Hepatocyte (in vitro differentiated cells): ENCODE data around the gene PARD3B. TPM values are rescaled to one million over a fixed set of nuclear protein-coding genes. Genes with fewer than 3 reads are reported as not detected.

Source experiments
- DNase-seq: peaks from one replicate; pipeline ENCODE4 v3.0.0-alpha.2; 2016; ENCODE audit warnings: low spot score
- H2AFZ ChIP-seq: fragments of 200-600 bp; sonication (generic); 2 replicates; pipeline ENCODE4 v1.6.0; 2016; ENCODE audit warnings: antibody characterized with exemption, mild to moderate bottlenecking
- H3K27ac ChIP-seq: fragments of 200-600 bp; sonication (generic); 2 replicates; pipeline ENCODE4 v1.5.1; 2016; ENCODE audit warnings: mild to moderate bottlenecking
- H3K27me3 ChIP-seq: fragments of 200-600 bp; sonication (generic); 2 replicates; pipeline ENCODE4 v1.6.1; 2016
- H3K36me3 ChIP-seq: fragments of 200-600 bp; sonication (generic); replicated peaks from 2 replicates; pipeline ENCODE4 v1.5.1; 2016; ENCODE audit warnings: low read depth; ENCODE audit not compliant: insufficient read depth
- H3K4me1 ChIP-seq: fragments of 200-600 bp; sonication (generic); 2 replicates; pipeline ENCODE4 v1.5.1; 2016; ENCODE audit warnings: mild to moderate bottlenecking, moderate library complexity; ENCODE audit not compliant: insufficient read depth
- H3K4me2 ChIP-seq: fragments of 200-600 bp; sonication (generic); 2 replicates; pipeline ENCODE4 v1.6.0; 2016
- H3K4me3 ChIP-seq: fragments of 200-600 bp; sonication (generic); 2 replicates; pipeline ENCODE4 v1.5.1; 2016; ENCODE audit warnings: mild to moderate bottlenecking
- H3K79me2 ChIP-seq: fragments of 200-600 bp; sonication (generic); 2 replicates; pipeline ENCODE4 v1.6.0; 2017; ENCODE audit warnings: mild to moderate bottlenecking
- H3K9me2 ChIP-seq: fragments of 200-600 bp; sonication (generic); replicated peaks from 2 replicates; pipeline ENCODE4 v1.6.0; 2017; ENCODE audit warnings: mild to moderate bottlenecking; ENCODE audit not compliant: insufficient read depth
- H3K9me3 ChIP-seq: fragments of 200-600 bp; sonication (generic); 2 replicates; pipeline ENCODE4 v1.5.1; 2016; ENCODE audit warnings: low read depth, mild to moderate bottlenecking
- H4K20me1 ChIP-seq: fragments of 200-600 bp; sonication (generic); 2 replicates; pipeline ENCODE4 v1.6.0; 2016; ENCODE audit warnings: mild to moderate bottlenecking; ENCODE audit not compliant: insufficient read depth, poor library complexity, severe bottlenecking
- CTCF ChIP-seq: fragments of 200-600 bp; sonication (generic); IDR thresholded peaks from 2 replicates; pipeline ENCODE4 v1.5.1; 2016; ENCODE audit warnings: antibody characterized with exemption, mild to moderate bottlenecking; ENCODE audit not compliant: poor library complexity
- EZH2 ChIP-seq: fragments of 200-600 bp; sonication (generic); IDR thresholded peaks from 2 replicates; pipeline ENCODE4 v1.6.1; 2016; ENCODE audit warnings: antibody characterized with exemption, mild to moderate bottlenecking, borderline replicate concordance
- EZH2phosphoT487 ChIP-seq: fragments of 200-600 bp; sonication (generic); IDR thresholded peaks from one replicate; pipeline ENCODE4 v1.6.1; 2018; ENCODE audit warnings: antibody characterized with exemption, mild to moderate bottlenecking, low read depth, moderate library complexity; ENCODE audit not compliant: unreplicated experiment, severe bottlenecking
- WGBS: methylation state at CpG from one replicate; pipeline ENCODE4 v1.1.6; 2016; ENCODE audit warnings: low lambda C conversion rate; ENCODE audit errors: missing lambda C conversion rate; 5-methylcytosine and 5-hydroxymethylcytosine counted together
- polyA plus RNA-seq: library from polyadenylated mRNA; unstranded; fragments of >200 nt; fragmentation: Nextera tagmentation; extraction: Ambion mirVana; gene quantifications from 2 replicates; pipeline ENCODE4 v1.2.1, GENCODE V29; 2016
- total RNA-seq: library from RNA; depleted of rRNA; stranded (reverse); fragments of >200 nt; gene quantifications from 2 replicates; pipeline ENCODE4 v1.2.3, GENCODE V29; 2014

The PARD3B gene
- total and polyA plus RNA-seq, 2 experiments from 2014 or later, result 11.5 to 21.7 TPM

GRCh38 chr2:205658572-205658971 lies 1113.3 kb downstream of the PARD3B start:
- Histone ChIP-seq H2AFZ (no peak overlapping the region), H3K9me2 (no peaks in the 10 kb centered on the region), H3K36me3 (no peaks in the 10 kb centered on the region), H3K27me3 (no peaks in the 10 kb centered on the region), H3K4me2 (no peak overlapping the region), H3K4me1 (no peaks in the 10 kb centered on the region), H3K79me2 (no peaks in the 10 kb centered on the region), H4K20me1 (no peaks in the 10 kb centered on the region), H3K27ac (no peak overlapping the region), H3K4me3 (no peak overlapping the region), H3K9me3 (no peaks in the 10 kb centered on the region)
- WGBS, result 93% methylated on average over 2 of the region's 2 CpGs
- no peak for TF ChIP-seq EZH2
- no peak for TF ChIP-seq CTCF
- DNase-seq, result no peak

GRCh38 chr2:205659922-205660321 lies 1114.6 kb downstream of the PARD3B start:
- Histone ChIP-seq H3K36me3 (no peaks in the 10 kb centered on the region), H4K20me1 (no peaks in the 10 kb centered on the region), H3K4me1 (no peaks in the 10 kb centered on the region), H3K9me3 (no peaks in the 10 kb centered on the region), H3K27ac (no peak overlapping the region), H2AFZ (no peak overlapping the region), H3K9me2 (no peaks in the 10 kb centered on the region), H3K4me2 (no peak overlapping the region), H3K79me2 (no peaks in the 10 kb centered on the region), H3K4me3 (no peak overlapping the region), H3K27me3 (no peaks in the 10 kb centered on the region)
- WGBS, result 69% methylated on average over 8 of the region's 8 CpGs
- TF ChIP-seq EZH2phosphoT487, result no peak
- no peak for TF ChIP-seq CTCF
- no peak for TF ChIP-seq EZH2
- no peak for DNase-seq

GRCh38 chr2:205660521-205661124 lies 1115.3 kb downstream of the PARD3B start:
- 69% methylated on average over 8 of the region's 8 CpGs for WGBS
- H3K9me3 ChIP-seq, result no peaks in the 10 kb centered on the region
- no peak for DNase-seq
- TF ChIP-seq CTCF, result no peak
- no peak for TF ChIP-seq EZH2phosphoT487
- no peak for TF ChIP-seq EZH2
- H3K4me2 ChIP-seq, result no peak overlapping the region
- no peak overlapping the region for H3K4me3 ChIP-seq
- H3K79me2 ChIP-seq, result no peaks in the 10 kb centered on the region
- no peaks in the 10 kb centered on the region for H3K27me3 ChIP-seq
- H3K36me3 ChIP-seq, result no peaks in the 10 kb centered on the region
- no peak overlapping the region for H3K27ac ChIP-seq
- no peaks in the 10 kb centered on the region for H3K9me2 ChIP-seq
- H3K4me1 ChIP-seq, result no peaks in the 10 kb centered on the region
- no peak overlapping the region for H2AFZ ChIP-seq
- H4K20me1 ChIP-seq, result no peaks in the 10 kb centered on the region

GRCh38 chr2:205661281-205661680 lies 1116.0 kb downstream of the PARD3B start:
- Histone ChIP-seq H3K4me3 (no peak overlapping the region), H3K36me3 (no peaks in the 10 kb centered on the region), H3K4me1 (no peaks in the 10 kb centered on the region), H3K27ac (no peak overlapping the region), H3K9me2 (no peaks in the 10 kb centered on the region), H3K79me2 (no peaks in the 10 kb centered on the region), H2AFZ (no peak overlapping the region), H3K27me3 (no peaks in the 10 kb centered on the region), H3K4me2 (no peak overlapping the region), H4K20me1 (no peaks in the 10 kb centered on the region), H3K9me3 (no peaks in the 10 kb centered on the region)
- 94% methylated on average over 5 of the region's 5 CpGs for WGBS
- TF ChIP-seq CTCF (no peak), EZH2phosphoT487 (no peak), EZH2 (no peak)
- no peak for DNase-seq
